Measurements from ENCODE around the gene ADAMTS3.

Gene ADAMTS3

DNA sequence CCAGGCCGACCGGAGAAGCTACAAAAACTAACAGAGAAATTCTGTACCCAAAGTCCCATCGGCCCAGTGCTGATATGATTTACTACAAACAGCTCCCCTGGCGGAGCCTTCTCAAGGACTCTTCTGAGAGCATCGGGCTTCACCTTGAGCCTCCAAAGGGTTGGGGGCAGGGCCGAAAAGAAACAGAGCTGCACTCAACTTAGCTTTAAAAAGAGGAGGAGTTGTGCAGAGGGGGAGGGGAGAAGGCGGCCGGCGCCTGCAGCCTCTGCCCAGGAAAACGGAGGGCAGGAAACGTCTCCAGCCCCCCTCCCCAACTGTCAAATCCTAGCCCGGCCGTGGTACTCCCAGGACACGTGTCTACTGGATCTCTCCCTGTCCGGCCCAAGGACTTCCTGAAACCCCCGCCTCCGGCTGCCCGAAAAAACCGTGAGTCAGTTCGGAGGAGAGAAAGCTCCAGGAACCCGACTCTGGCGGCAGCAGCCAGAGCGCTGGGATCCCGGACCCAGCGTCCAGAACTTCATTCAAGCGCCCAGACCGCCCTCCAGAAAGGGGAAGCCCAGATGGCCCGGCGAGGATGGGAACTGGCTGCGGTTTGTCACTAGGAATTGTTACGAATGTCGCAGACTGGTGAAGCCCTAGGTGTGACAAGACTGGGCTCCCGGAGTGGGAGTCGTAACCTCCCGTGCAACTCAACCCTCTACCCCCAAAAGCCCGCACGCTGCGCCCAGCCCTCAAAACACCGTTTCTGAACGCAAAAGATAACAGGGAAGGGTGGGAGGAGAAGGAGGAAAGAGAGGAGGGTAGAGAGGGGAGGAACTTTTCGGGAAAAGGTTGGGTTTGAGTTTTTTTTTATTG lies 973 bp downstream of the ADAMTS3 start (continued):
- TF ChIP-seq ZBTB17 (tag by site-specific recombination; IDR thresholded peaks at IDR 0.05) (no peak; the same call in 1 of the 2 replicates), ZBTB8A (tag by site-specific recombination; IDR thresholded peaks at IDR 0.05) (peak; percentile 83), SCRT1 (tag by site-specific recombination; IDR thresholded peaks at IDR 0.05; ENCODE audit: borderline replicate concordance) (no peak), ZNF404 (tag by site-specific recombination; IDR thresholded peaks at IDR 0.05) (no peak), WT1 (tag by site-specific recombination; IDR thresholded peaks at IDR 0.05) (peak; percentile 41), ZNF777 (tag by site-specific recombination; IDR thresholded peaks at IDR 0.05; ENCODE audit: borderline replicate concordance) (no peak), SP7 (tag by site-specific recombination; IDR thresholded peaks at IDR 0.05) (no peak), KLF9 (tag by site-specific recombination; IDR thresholded peaks at IDR 0.05; ENCODE audit: low read depth) (no peak), ZBTB48 (tag by site-specific recombination; IDR thresholded peaks at IDR 0.05) (no peak), ZNF621 (tag by site-specific recombination; IDR thresholded peaks at IDR 0.05) (no peak), ZFP37 (tag by site-specific recombination; IDR thresholded peaks at IDR 0.05) (no peak), ZNF324 (tag by site-specific recombination; IDR thresholded peaks at IDR 0.05) (no peak), ZNF707 (tag by site-specific recombination; IDR thresholded peaks at IDR 0.05) (no peak), ZNF274 (IDR thresholded peaks at IDR 0.05; ENCODE audit: low read length) (no peak), ZNF274 (tag by site-specific recombination; IDR thresholded peaks at IDR 0.05; ENCODE audit: borderline replicate concordance) (no peak), SP2 (tag by site-specific recombination; IDR thresholded peaks at IDR 0.05) (peak; percentile 63), ZNF221 (tag by site-specific recombination; IDR thresholded peaks at IDR 0.05; ENCODE audit: borderline replicate concordance) (no peak), SETDB1 (IDR thresholded peaks at IDR 0.05; ENCODE audit: insufficient read length, low read length) (no peak)
- TF ChIP-seq, protein P1, sequence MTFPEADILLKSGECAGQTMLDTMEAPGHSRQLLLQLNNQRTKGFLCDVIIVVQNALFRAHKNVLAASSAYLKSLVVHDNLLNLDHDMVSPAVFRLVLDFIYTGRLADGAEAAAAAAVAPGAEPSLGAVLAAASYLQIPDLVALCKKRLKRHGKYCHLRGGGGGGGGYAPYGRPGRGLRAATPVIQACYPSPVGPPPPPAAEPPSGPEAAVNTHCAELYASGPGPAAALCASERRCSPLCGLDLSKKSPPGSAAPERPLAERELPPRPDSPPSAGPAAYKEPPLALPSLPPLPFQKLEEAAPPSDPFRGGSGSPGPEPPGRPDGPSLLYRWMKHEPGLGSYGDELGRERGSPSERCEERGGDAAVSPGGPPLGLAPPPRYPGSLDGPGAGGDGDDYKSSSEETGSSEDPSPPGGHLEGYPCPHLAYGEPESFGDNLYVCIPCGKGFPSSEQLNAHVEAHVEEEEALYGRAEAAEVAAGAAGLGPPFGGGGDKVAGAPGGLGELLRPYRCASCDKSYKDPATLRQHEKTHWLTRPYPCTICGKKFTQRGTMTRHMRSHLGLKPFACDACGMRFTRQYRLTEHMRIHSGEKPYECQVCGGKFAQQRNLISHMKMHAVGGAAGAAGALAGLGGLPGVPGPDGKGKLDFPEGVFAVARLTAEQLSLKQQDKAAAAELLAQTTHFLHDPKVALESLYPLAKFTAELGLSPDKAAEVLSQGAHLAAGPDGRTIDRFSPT (tag by site-specific recombination; IDR thresholded peaks at IDR 0.05): peak; percentile 21; the same call in 1 of the 2 replicates
- TF ChIP-seq, protein P2, sequence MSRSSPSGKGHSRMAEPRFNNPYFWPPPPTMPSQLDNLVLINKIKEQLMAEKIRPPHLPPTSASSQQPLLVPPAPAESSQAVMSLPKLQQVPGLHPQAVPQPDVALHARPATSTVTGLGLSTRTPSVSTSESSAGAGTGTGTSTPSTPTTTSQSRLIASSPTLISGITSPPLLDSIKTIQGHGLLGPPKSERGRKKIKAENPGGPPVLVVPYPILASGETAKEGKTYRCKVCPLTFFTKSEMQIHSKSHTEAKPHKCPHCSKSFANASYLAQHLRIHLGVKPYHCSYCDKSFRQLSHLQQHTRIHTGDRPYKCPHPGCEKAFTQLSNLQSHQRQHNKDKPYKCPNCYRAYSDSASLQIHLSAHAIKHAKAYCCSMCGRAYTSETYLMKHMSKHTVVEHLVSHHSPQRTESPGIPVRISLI (tag by site-specific recombination; IDR thresholded peaks at IDR 0.05): no peak
- TF ChIP-seq, protein P3, sequence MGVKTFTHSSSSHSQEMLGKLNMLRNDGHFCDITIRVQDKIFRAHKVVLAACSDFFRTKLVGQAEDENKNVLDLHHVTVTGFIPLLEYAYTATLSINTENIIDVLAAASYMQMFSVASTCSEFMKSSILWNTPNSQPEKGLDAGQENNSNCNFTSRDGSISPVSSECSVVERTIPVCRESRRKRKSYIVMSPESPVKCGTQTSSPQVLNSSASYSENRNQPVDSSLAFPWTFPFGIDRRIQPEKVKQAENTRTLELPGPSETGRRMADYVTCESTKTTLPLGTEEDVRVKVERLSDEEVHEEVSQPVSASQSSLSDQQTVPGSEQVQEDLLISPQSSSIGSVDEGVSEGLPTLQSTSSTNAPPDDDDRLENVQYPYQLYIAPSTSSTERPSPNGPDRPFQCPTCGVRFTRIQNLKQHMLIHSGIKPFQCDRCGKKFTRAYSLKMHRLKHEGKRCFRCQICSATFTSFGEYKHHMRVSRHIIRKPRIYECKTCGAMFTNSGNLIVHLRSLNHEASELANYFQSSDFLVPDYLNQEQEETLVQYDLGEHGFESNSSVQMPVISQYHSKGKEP (tag by site-specific recombination; IDR thresholded peaks at IDR 0.05): no peak

DNA sequence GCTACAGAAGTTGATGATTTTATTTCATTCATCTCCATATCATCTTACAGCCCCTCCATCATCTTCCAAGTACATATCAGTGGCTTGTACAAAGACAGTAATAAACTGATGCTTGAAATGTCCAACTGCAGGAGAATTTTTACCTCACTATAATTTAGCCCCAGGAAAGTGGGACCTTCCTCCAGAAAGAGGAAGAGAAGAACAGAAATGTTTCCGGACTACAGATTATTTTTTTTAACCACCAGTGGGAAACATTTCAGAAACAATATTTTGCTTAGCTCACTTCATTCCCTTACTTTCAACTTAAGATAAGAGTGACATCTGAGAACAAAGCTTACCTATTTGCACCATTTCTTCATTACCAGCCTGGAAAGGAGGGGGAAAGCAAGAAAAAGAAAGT lies 2.0 kb downstream of the ADAMTS3 start:
- POLR2A ChIA-PET: interaction anchor here (0.6 to 1.2 kb wide), 3 partner anchors 12 to 62 kb away, joined by 3 to 7 read pairs (median 6); no protein-coding TSS in a partner anchor
- no peak overlapping the region; the same call in 1 of the 2 replicates for H3K27ac ChIP-seq (ENCODE audit: extremely low read depth, low read depth, low read length)
- H3K4me3 ChIP-seq (ENCODE audit: low read depth, low read length): no peak overlapping the region
- TF ChIP-seq BCL11B (tag by site-specific recombination; IDR thresholded peaks at IDR 0.05; ENCODE audit: low read depth) (no peak), ZFP3 (tag by site-specific recombination; IDR thresholded peaks at IDR 0.05; ENCODE audit: low read depth) (no peak), ZNF394 (tag by site-specific recombination; IDR thresholded peaks at IDR 0.05; ENCODE audit: borderline replicate concordance) (no peak), ZNF548 (tag by site-specific recombination; IDR thresholded peaks at IDR 0.05) (no peak), ZNF324 (tag by site-specific recombination; IDR thresholded peaks at IDR 0.05) (no peak)
- TF ChIP-seq, protein P4, sequence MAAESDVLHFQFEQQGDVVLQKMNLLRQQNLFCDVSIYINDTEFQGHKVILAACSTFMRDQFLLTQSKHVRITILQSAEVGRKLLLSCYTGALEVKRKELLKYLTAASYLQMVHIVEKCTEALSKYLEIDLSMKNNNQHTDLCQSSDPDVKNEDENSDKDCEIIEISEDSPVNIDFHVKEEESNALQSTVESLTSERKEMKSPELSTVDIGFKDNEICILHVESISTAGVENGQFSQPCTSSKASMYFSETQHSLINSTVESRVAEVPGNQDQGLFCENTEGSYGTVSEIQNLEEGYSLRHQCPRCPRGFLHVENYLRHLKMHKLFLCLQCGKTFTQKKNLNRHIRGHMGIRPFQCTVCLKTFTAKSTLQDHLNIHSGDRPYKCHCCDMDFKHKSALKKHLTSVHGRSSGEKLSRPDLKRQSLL (tag by site-specific recombination; IDR thresholded peaks at IDR 0.05): peak; percentile 59; the same call in 1 of the 2 replicates
- TF ChIP-seq, protein P5, sequence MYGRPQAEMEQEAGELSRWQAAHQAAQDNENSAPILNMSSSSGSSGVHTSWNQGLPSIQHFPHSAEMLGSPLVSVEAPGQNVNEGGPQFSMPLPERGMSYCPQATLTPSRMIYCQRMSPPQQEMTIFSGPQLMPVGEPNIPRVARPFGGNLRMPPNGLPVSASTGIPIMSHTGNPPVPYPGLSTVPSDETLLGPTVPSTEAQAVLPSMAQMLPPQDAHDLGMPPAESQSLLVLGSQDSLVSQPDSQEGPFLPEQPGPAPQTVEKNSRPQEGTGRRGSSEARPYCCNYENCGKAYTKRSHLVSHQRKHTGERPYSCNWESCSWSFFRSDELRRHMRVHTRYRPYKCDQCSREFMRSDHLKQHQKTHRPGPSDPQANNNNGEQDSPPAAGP (tag by site-specific recombination; IDR thresholded peaks at IDR 0.05): no peak
- no peaks in the 10 kb centered on the region for H3K36me3 ChIP-seq (ENCODE audit: control insufficient read depth in 2 of 2, insufficient read depth in 1 of 2, low read length in 2 of 2)
- no peaks in the 10 kb centered on the region for H3K9me3 ChIP-seq (ENCODE audit: control insufficient read depth, insufficient read depth, low read depth, low read length)
- CTCF ChIA-PET: interaction anchor here (0.5 to 0.9 kb wide), 3 partner anchors 42 to 272 kb away, joined by 3 read pairs; no protein-coding TSS in a partner anchor
- no peaks in the 10 kb centered on the region; the same call in 1 of the 2 replicates for H3K4me1 ChIP-seq (ENCODE audit: control insufficient read depth, insufficient read depth, low read length)

Measured in HEK293 (cell line).